Stimulated activated CD4-positive, alpha-beta T cell treated with anti-CD3 and anti-CD28 coated beads, Interleukin-15, amount 100 ng/mL, for 48 hours (primary cell): ENCODE results near the gene CNTLN.
"Not testable (repeated sequence)": the region's sequence is repeated elsewhere in the genome, so short reads cannot be mapped to it uniquely, and the experiment has no call there.

Source experiments
- DNase-seq, 2 donors: peaks; one replicate each; pipeline ENCODE4 v3.0.0-alpha.2; 2020; ENCODE audit warnings: low read depth in 2 of 2

CNTLN gene

DNA sequence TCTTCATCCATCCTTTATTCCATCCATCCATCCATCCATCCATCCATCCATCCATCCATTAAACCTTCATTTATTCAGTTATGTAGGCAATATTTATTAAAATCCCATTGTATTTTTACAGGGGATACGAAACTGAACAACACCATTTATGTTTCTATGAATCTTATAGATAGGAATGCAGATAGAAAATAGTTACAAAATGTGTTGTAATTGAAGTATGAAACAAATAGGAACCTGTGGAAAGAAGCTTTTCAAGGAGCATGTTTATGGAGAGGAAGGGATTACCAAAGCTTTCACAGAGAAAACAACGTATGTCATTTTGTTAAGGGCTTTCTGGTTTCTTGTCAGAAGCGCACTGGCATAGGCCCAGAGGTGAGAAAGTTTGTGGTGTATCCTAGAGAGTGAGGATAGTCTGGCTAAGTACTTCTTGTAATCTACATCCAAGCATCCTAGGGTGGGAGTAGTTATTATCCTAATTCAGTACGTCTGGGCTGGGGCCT, 184.0 kb downstream of the CNTLN start:
- DNase-seq, result no peak

DNA sequence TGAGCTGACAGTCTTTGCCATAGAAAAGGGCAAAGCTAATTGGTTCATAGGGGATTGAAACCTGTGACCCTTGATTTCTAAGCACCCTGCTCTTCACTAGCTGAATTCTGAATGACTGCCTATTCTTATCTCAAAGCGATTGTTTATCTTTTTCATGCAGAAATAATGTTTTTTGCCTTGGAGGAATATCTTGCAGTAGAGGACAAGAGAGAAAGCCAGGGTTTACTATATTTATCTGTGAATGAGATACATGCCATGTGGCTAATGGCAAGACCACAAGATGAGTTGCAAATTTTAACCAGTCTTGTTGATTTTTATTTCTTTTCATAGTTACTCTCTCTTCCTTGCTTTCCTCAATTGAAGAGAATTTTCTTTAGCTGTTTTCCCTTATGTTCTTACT, 185.0 kb downstream of the CNTLN start:
- DNase-seq, result no peak

DNA sequence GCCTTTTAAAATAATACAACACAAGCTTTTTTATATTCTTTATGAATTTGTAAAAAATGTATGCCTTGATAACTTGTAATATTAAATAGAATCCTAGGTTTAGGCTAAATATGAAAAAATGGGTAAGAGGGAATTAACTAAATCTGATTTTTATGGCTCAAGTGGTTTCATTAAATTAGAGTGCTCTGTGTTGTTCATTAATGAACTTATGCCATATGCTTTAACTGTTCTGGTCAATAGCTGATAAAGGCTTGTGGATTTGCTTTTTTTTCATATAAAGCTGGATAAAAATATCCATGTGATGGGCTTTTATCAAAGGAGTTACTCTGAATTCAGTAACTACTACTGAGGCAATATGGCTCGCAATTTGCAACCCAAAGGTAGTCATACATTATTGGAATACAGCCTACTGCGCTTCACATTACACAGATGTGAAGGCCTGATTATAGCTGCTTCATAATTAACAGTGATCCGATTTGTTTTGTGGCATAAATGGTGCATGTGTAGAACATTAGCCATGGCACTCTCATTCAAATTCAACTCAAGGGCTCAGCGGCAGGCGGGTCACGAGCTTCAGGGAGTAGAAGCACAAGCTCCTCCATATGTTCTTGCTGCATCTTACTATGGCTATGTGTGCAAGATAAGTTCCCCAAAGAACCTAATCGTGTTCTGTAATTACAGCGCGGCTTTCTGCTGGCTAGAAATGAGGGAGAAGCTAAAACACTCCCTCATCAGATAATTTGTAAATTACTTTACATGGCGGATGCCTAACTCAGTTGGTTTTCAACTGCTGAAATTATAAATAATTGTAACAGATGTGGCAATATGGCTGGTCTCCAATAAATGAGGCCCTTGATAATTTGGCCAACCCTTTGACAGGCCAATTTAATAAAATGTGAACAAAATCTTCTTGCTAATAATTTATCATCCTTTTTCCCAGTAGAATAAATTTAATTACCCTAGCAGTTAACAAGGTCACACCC, 188.3 kb downstream of the CNTLN start:
- DNase-seq, result no peak

DNA sequence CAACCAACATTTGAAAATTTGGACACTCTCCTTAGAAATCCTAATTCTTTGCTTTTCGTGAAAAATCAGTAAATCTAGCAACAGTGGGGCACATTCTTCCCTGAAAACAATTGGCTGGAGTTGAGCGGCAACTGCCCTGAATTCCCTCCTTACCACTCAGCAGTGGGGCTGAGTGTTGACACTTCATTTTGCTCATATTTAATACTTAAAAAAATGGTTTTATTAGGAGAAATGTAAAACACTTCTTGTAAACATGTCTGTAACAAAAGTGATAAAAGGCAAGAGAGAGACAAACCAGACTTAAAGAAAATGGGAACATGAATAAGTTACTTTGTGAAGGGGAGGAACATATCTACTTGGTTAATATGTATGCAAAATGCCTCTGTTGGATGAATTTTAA, 193.5 kb downstream of the CNTLN start:
- DNase-seq, result no peak

DNA sequence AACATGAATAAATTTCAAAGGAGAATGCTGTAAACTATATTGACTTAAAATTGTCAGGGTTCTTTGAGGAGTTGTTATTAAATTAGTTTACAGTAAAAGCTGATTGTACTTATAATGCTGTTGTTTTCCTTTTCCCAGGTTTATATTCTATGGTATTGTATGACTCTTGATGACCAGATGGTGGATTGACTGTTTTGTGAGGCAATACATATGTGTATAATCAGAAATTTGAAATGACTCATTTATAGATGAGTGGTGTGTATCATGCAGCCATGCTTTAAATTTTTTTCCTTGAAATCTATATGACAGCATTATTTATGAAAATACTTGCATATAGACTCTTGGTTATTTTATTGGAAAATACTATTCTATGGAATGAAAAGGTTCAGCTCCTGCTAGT, 195.3 kb downstream of the CNTLN start:
- no peak for DNase-seq

DNA sequence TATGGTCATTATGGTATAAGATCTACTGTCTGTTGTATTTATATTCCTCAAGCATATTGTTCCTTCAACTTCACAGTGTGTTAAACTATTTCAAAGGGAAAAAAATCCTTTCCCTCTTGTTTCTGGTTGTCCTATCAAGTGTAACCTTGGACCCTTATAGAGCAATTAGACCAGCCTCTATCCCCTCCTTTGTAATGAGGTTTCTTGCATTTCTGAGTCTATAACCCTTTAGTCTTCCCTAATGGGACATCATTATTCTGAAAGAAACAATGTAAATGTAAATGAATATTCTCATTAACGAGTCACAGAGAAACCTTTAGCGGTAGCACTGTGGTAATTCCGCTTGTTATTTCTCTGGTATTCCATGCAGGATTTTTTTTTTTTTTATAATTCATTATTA, 197.3 kb downstream of the CNTLN start:
- DNase-seq, result no peak

DNA sequence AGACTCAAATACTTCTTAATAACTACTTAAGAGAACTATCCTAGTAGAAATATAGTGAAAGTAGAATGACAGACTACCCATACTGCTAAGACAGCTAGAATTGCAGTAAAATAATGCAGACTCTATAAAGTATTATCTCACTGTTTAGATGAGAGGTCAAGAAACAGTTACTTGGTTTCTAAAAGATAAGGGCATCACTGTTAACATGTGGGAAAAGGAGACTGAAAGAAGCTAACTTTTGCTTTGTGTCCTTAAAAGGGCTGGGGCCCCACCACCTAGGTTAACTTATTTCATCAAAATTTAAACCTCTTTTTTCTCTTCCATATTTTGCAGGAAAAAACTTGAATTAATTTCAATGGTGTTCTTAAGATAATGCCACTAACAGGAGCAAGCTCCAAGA, 204.3 kb downstream of the CNTLN start:
- DNase-seq, result no peak

DNA sequence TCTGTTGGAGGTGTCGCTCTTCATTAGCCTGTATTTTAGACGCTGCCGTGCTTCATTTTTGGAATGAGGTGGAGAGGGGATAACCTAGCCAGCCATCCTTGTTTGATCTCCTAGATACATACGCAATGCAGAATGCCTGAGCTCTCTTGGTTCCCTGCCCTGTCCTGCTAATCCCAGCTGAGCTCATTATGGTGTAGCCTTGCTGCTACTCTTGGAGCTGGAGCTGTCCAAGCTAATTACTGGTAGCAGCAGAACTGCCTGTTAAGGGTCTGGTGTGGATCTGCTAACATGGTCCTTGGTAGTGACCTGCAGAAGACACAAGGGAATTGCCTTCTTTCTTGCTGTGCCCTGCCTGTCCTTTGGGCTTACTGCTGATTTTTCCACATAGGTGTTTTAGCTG, 207.9 kb downstream of the CNTLN start:
- DNase-seq, result no peak

DNA sequence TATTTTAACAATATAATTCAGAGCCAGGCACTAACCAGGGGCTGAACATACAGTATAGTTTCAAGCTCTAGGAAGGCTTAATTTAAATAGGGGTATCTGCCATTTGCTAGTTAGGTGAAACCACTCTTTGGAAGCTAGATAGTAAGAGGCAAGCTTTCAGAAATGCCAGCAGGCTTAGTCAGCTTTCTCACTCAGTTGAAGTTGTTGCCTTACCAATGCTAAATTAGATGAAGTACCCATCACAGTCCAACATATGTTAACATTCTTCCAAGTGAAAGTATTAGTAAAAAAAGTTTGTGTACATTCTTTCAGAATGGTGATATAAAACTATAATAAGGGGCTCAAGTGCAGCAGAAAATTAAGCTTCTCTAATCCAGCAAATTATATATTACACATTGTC, 215.0 kb downstream of the CNTLN start:
- no peak for DNase-seq

DNA sequence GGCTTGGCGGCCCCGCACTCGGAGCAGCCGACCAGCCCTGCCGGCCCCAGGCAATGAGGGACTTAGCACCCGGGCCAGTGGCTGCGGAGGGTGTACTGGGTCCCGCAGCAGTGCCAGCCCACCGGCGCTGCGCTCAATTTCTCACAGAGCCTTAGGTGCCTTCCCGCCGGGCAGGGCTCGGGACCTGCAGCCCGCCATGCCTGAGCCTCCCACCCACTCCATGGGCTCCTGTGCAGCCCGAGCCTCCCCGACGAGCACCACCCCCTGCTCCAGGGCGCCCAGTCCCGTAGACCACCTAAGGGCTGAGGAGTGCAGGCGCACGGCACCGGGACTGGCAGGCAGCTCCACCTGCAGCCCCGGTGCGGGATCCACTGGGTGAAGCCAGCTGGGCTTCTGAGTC, 219.2 kb downstream of the CNTLN start:
- DNase-seq, result not testable (repeated sequence)

DNA sequence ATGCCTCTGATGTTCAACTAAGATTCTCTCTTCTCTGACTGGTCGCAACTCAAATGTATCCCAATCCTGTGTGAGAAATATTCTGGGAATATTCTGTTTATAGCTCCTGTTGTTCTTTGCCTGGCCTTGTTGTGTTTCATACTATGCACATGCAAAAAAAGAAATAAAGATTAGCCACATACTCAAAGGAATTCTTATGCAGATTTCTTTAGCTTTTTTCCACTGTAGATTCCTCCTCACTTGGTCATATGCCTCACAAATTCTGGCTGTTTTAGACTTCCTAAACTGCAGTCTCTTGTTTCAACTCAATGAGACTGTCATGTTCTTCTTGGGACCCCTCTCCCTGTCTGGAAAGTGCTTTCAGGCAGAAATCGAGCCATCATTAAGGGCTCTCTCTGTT, 226.5 kb downstream of the CNTLN start:
- no peak for DNase-seq

DNA sequence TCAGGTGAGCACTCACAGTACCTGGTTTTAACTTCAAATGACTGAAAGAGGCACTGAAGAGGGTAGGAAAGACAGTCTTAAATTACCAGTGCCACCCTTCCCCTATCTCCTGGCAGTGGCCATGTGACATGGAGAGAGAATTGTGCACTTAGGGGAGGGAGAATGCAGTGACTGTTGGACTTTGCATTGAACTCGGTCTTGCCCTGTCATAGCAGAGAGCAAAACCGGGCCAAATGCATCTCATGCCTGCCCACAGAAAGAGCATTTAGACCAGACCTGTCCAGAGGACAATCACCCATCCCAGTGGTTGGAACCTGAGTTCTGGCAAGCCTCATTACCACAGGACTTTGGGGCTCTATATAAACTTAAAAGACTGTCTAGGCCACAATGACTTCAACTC, 232.2 kb downstream of the CNTLN start:
- DNase-seq, result no peak

DNA sequence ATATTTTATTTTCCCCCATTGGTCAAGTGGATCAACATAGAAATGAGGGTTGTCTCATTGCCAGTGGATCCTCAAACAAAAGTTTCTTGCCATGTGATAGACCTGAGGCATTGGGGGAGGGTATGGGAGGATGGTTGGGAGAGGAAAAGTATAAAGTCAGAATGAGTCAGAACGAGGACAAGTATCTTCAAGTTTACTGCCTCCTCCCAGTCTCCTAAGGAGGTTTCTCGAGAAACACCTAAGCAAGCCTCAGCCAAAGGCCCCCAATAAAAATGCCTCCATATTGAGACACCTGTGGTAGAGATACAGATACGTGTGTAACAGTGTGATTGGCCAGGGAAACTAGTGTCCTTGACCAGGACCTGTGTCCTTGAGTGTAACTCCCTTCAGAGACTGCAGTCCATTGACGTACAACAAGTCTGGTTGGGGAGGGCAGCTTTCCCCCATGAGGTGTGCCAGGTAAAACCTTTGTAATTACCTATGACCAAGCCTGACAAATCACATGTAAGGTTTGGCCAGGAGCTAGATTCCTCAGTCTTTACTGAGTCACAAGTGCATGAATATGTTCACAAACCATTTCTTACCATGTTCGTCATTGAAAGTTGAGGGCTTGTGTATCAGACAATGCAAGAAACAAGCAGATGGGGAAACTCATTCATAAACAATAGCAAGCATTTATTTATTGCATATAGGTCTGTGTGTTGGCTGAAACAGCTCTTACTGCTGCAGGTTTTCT, 245.5 kb downstream of the CNTLN start:
- DNase-seq, result no peak

DNA sequence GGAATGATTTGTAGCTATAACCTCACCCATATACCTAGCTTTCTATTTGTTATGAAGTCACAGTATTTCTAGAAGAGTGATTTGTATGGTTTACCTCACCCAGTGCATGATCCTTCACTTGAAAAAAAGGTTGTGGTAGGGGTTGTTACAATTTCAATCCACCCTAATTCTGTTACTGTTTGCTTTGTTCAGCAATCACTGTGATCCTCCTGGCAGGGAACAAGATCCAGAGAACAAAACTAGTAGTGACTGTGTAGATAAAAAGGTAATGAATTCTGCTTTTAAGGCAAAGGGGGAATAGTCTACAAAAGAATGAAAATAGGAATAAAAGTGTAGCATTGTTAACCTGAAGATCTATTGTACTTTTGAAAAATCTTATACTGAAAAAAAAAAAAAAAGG, 252.7 kb downstream of the CNTLN start:
- DNase-seq, result no peak

DNA sequence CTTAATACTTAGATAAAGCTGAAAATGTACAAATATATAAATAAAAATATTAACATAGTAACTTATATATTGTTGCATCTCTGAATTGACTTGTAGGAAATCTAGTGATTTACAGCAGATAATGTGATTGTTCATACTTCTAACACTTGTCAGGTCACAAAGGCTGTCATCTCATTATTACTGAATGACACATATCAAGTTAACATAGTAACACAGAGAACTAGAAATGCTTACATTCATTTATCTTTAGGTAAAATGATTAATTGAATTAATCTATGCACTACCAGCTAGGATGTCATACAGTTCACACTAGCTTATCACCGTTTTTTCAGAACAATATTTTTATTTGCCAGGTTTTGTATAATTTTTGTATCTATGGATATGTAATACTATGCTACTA, 254.2 kb downstream of the CNTLN start:
- no peak for DNase-seq

DNA sequence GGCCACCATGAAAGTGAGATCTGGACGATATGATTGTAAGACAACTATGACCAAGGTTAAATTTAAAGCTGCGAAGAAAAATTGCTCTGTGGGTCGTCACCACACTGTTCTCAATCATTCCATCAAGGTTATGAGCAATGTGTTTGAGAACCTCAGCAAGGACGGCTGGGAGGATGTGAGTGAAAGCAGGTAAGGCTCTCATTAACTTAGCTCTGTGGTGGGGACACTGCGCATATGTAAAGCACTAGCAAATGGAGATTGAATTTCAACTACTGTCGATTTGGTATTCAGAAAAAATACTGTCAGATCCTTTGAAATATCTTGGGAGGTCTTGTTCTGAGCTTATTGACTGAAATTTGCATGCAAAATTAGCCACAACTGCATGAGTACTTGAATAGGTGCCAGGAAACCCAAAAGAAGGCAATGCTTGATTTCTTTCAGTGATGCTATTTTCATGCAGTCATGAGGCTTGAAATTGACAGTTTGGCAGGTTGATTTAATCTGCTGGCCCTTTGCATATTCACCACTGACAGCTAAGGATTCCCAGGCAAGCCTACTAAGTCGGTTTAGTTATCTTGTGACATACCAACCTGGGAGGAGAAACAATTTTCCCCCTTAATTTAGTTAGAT, 260.2 kb downstream of the CNTLN start:
- DNase-seq, result no peak

DNA sequence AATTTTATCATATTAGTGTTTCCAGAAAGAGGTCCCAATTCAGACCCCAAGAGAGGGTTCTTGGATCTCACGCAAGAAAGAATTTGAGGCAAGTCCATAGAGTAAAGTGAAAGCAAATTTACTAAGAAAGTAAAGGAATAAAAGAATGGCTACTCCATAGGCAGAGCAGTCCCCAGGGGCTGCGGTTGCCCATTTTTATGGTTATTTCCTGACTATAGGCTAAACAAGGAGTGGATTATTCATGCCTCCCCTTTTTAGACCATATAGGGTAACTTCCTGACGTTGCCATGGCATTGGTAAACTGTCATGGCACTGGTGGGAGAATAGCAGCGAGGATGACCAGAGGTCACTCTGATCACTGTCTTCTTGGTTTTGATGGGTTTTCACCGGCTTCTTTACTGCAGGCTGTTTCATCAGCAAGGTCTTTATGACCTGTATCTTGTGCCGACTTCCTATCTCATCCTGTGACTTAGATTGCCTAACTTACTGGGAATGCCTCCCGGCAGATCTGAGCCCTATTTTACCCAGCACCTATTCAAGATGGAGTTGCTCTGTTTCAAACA, 262.4 kb downstream of the CNTLN start:
- DNase-seq, result not testable (repeated sequence)

DNA sequence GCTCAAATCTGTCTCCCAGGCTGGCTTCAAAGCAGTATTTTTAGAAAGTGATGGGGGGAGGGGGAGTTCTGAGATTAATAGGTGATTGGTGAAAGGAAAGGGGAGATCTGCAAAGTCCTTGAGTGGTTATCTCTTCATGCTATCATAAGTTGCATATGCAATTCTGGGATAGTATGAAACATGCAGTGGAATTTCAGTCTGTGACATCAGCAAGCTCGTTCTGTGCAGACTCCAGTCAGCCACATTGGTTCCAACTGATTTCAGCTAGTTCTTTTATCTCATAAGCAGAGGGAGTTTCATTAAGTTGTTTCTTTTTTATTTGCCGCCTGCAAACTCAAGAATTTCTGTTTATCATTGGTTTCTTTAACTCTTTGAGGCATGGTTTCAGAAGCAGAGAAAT, 263.5 kb downstream of the CNTLN start:
- no peak for DNase-seq

DNA sequence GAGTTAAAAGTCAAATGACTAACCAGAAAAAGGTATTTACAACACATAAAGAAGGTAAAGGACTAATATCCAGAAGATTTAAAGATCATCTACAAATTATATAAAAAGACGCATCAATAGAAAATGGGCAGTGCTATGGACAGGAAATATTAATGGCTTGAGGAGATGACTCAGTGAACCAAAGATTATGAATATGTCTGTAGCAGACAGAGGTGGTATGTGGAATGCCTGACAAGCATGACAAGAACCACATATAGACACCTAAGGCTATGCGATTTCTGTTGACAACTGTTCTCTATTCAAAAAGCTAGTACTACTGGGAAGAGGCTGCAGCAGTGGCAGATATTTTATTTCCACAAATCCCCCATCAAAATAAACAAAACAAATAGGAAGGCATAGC, 267.0 kb downstream of the CNTLN start:
- DNase-seq, result no peak

DNA sequence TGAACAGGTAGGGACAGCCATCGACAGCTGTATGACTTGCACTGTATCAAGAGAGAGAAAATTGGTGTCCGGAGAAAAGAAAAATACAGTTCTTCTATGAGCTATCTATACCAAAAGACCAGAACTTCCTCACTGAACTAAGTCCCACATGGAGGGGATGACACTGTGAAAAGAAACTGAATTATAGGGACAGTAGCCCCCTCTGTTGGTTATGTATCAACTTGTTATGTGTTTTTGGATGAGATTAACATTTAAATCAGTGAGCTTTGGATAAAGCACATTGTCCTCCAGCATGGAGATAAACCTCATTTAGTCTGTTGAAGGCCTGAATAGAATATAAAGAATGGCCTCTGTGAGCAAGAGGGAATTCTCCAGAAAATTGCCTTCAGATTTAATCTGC, 267.5 kb downstream of the CNTLN start:
- DNase-seq, result no peak

DNA sequence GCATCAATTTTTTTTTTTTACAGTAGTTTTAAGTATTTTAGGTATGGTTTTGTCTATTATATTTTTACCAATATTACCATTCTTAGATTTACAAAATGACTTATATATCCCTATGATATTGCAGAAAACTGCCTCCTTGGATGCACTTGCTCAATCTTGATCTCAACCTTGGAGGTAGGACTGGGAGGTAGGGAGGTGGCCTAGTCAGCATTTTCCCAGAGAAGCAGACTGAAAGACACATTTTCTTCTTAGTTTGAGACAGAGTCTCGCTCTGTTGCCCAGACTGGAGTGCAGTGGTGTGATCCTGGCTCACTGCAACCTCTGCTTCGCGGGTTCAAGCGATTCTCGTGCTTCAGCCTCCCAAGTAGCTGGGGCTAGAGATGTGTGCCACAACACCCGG, 268.7 kb downstream of the CNTLN start:
- DNase-seq, result no peak

DNA sequence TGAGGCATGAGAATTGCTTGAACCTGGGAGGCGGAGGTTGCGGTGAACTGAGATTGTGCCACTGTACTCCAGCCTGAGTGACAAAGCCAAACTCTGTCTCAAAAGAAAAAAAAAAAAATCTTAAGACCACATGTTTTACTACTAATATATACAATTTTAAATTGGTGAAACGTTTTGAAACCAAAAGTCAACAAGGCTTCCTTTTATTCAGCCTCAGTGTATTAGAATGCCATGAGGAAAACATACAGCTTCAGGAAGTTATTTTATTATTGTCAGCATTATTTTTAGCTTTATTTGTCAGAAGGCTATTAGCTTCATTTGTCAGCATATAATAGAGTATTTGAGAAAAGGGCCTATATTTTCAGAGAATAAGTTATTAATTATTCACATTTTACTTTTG, 280.1 kb downstream of the CNTLN start:
- DNase-seq, result no peak
